Glomerular visceral epithelial cell (primary cell): ENCODE data around the gene KLF1.
A peak's percentile ranks its signal among the peaks of the same experiment; 100 is the strongest.
"Not testable (repeated sequence)": the region's sequence is repeated elsewhere in the genome, so short reads cannot be mapped to it uniquely, and the experiment has no call there.

Experiments
- DNase-seq: peaks from one replicate; pipeline ENCODE4 v3.0.0-alpha.2; 2016; ENCODE audit errors: extremely low spot score

The KLF1 gene

GRCh38 chr19:12890787-12891552, 4.0 kb upstream of the KLF1 start, which contains the start of gene GCDH:
GCDH (plus strand) TSS chr19:12891160; CDS start chr19:12891305, 145 bp downstream.
- DNase-seq = peak; percentile 99

GRCh38 chr19:12890299-12890786, 3.3 kb upstream of the KLF1 start:
- not testable (repeated sequence) for DNase-seq

- DNase-seq = no peak
Measured at GRCh38 chr19:12888006-12888603, 1.1 kb upstream of the KLF1 start.

- DNase-seq = no peak
Measured at GRCh38 chr19:12886651-12886968, 391 bp downstream of the KLF1 start.

- DNase-seq = no peak
Measured at GRCh38 chr19:12885749-12886650, 1.0 kb downstream of the KLF1 start.

GRCh38 chr19:12884926-12885748, 1.9 kb downstream of the KLF1 start:
- DNase-seq = peak; percentile 36

- no peak for DNase-seq
Measured at GRCh38 chr19:12884627-12884925, 2.4 kb downstream of the KLF1 start.

GRCh38 chr19:12884202-12884601, 2.8 kb downstream of the KLF1 start:
- DNase-seq = no peak

GRCh38 chr19:12882589-12882988, 4.4 kb downstream of the KLF1 start:
- DNase-seq = no peak

GRCh38 chr19:12881172-12881808, 5.7 kb downstream of the KLF1 start, which contains the start of gene DNASE2:
DNASE2 (minus strand) TSS chr19:12881449; CDS start chr19:12881375, 74 bp downstream.
- DNase-seq = peak; percentile 91

- no peak for DNase-seq
Measured at GRCh38 chr19:12880551-12881171, 6.3 kb downstream of the KLF1 start.

- DNase-seq = no peak
Measured at GRCh38 chr19:12875086-12875485, 11.9 kb downstream of the KLF1 start.

GRCh38 chr19:12873891-12874745, 12.9 kb downstream of the KLF1 start:
- DNase-seq = no peak

GRCh38 chr19:12872941-12873890, 13.8 kb downstream of the KLF1 start:
- DNase-seq = peak; percentile 79

GRCh38 chr19:12872255-12872654, 14.7 kb downstream of the KLF1 start:
- no peak for DNase-seq

GRCh38 chr19:12871681-12872080, 15.3 kb downstream of the KLF1 start:
- DNase-seq = no peak

GRCh38 chr19:12868540-12869112, 18.4 kb downstream of the KLF1 start:
- DNase-seq = peak; percentile 19
